Astrocyte of the cerebellum (primary cell): Measurements from ENCODE around the gene KRT86.

Experiments used
- DNase-seq: peaks from one replicate; pipeline ENCODE4 v3.0.0-alpha.2; 2011; ENCODE audit warnings: low read depth
- H3K4me3 ChIP-seq: 2 replicates; pipeline ENCODE4 v1.5.1; 2011; ENCODE audit warnings: mild to moderate bottlenecking, low read depth, low read length, moderate library complexity
- in situ Hi-C: cut with HindIII; loops from 2 replicates; pipeline ENCODE4 v1.10.0; 2017; ENCODE audit warnings: low sequenced_read_pairs
- TF ChIP-seq, protein P1 (sequence below): IDR thresholded peaks from 2 replicates; pipeline ENCODE4 v1.5.1; 2012; ENCODE audit warnings: low read length, low read depth, moderate library complexity, mild to moderate bottlenecking; ENCODE audit errors: missing control alignments

The KRT86 gene

DNA sequence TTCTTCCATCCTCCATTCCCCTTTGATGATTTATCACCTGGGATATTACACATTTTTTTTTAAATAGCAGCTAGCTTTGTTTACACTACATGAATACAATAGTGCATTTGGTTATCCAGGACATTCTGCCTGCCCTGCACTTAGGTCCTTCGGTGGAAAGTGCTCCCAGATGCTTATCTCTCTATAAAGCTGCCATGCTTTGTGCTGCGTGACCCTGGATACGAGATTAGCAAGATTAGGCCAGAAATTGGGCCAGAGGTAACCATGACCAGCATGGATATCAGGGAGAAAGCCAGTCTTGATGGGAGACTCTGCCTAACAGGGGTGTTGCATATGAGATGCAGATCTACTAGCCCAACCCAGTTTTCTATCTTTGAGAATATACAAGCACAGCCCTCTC lies 58.9 kb downstream of the KRT86 start:
- no peak overlapping the region for H3K4me3 ChIP-seq
- TF ChIP-seq, protein P1, sequence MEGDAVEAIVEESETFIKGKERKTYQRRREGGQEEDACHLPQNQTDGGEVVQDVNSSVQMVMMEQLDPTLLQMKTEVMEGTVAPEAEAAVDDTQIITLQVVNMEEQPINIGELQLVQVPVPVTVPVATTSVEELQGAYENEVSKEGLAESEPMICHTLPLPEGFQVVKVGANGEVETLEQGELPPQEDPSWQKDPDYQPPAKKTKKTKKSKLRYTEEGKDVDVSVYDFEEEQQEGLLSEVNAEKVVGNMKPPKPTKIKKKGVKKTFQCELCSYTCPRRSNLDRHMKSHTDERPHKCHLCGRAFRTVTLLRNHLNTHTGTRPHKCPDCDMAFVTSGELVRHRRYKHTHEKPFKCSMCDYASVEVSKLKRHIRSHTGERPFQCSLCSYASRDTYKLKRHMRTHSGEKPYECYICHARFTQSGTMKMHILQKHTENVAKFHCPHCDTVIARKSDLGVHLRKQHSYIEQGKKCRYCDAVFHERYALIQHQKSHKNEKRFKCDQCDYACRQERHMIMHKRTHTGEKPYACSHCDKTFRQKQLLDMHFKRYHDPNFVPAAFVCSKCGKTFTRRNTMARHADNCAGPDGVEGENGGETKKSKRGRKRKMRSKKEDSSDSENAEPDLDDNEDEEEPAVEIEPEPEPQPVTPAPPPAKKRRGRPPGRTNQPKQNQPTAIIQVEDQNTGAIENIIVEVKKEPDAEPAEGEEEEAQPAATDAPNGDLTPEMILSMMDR = no peak
- no peak for DNase-seq
- in situ Hi-C loops = no loop called here

DNA sequence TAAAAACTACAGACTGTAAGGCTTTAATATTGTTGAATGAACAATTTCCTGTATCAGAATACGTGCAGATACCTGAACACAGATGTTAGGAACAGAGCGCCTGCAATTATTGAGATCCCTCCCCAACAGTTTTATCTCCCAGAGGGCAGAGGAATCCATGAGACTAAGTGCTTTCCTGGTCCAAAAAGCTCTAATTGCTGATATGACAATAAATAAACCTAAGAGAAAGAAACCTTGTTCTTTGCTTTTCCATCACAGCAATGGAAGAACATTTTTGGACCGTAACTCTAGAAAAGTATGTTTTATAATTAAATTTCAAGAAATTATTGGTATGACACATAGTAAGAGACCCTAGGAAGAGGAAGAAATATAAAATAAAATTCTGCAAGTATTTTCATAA lies 59.7 kb downstream of the KRT86 start:
- no peak for DNase-seq
- H3K4me3 ChIP-seq = no peak overlapping the region
- in situ Hi-C loops = no loop called here
- TF ChIP-seq, protein P1 = no peak

DNA sequence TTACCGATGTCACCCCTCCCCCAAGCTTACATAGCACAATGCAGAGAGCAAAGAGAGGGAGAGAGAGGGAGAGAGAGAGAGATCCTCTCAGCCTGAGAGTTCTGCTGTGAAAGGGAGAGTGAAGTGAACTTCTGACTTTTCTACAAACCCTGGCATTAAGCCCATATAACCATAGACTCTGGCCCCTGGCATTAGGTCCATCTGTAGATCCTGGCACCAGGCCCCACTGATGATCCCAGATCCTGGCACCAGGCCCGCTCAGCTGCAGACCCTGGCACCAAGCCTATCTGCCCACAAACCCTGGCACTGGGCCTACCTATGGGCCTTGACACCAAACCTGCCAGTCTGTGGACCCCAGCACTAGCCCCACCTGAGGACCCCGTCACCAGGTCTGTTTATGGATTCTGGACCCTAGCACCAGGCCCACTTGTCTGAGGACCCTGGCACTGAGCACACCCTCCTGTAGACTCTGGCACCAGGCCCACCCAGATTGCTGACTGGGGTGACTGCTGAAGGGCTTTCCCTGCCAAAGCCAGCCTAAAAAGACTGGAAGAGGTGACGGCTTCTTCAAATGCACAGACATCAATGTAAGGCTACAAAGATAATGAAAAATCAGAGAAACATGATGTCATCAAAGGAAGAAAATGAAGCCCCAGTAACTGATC lies 61.3 kb downstream of the KRT86 start:
- TF ChIP-seq, protein P1 = no peak
- no peak overlapping the region for H3K4me3 ChIP-seq
- DNase-seq = no peak
- in situ Hi-C loops = no loop called here

DNA sequence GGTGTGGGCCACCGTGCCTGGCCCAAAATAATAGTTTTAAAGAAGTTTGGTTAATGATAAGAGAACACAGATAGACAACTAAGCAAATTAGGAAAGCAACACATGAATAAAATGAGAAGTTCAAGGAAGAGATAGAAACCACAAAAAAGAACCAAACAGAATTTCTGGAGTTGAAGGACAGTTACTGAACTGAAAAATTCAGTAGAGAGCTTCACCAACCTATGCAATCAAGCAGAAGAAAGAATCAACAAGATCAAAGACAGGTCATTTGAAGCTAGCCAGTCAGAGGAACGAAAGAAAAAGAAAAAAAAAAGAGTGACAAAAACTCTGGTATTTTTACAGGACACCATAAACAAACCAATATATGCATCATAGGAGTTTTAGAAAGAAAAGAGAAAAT lies 62.2 kb downstream of the KRT86 start:
- no peak overlapping the region for H3K4me3 ChIP-seq
- TF ChIP-seq, protein P1 = no peak
- DNase-seq = no peak
- in situ Hi-C loops = no loop called here

DNA sequence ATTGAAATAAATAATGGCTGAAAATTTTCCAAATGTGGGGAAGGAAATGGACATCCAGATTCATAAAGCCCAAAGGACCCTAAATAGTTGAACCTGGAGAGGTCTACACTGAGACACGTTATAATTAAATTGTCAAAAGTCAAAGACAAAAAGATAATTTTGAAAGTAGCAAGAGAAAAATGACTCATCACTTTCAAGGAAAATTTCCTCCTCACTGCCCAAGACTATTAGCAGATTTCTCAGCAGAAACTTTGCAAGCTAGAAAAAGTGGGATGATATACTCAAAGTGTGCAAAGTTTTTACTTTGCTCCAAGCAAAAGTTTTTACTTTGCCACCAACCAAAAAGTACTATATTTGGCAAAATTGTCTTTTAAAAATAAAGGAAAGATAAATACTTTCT lies 62.6 kb downstream of the KRT86 start:
- in situ Hi-C loops = no loop called here
- DNase-seq = no peak
- H3K4me3 ChIP-seq = no peak overlapping the region
- TF ChIP-seq, protein P1 = no peak

DNA sequence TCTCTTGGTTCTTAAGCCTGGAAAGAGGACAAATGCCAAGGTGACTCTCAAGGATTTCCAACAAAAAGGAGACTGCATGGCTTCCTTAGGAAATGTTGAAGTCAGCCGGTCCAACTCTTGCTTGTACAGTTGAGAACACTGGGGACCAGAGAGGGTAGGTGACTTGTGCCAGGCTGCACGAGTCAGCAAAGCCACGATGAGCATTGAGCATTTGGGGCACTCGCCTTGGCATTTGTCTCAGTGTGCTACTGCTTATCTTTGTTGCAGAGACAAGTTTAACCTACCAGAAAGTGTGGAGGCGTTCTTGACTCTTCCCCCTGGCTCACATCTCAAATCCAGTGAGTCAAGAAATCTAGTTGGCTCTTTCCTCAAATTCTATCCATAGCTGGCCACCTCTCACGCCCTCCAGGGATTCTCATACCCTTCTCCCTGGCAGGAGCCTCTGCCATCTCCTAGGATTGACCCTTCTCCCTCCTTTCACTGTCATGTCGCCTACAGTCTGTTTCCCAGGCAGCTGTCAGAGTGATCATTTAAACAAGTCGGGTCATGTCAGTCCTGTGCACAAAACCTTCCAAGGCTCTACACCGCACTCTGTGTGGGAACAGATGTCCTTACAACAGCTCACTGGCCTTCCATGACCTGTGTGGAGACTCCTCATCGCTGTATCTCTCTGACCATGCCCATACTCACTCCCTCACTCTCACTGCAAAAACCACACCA lies 64.0 kb downstream of the KRT86 start:
- TF ChIP-seq, protein P1 = no peak
- in situ Hi-C loops = no loop called here
- H3K4me3 ChIP-seq = no peak overlapping the region
- no peak for DNase-seq
